GM06990 (cell line): ENCODE measurements around the gene TRIM14.

Experiments used
- DNase-seq: peaks from one replicate; pipeline ENCODE4 v3.0.0-alpha.2; 2011; ENCODE audit not compliant: insufficient read length; ENCODE audit errors: extremely low read depth
- H3K27me3 ChIP-seq: replicated peaks from 2 replicates; pipeline ENCODE4 v1.6.0; 2011; ENCODE audit warnings: low read length; ENCODE audit not compliant: control insufficient read depth, insufficient read depth
- H3K36me3 ChIP-seq: 2 replicates; pipeline ENCODE4 v1.5.1; 2011; ENCODE audit warnings: low read length; ENCODE audit not compliant: control insufficient read depth, insufficient read depth
- H3K4me3 ChIP-seq: replicated peaks from 2 replicates; pipeline ENCODE4 v1.5.1; 2011; ENCODE audit warnings: low read depth, mild to moderate bottlenecking, control low read depth, low read length
- TF ChIP-seq, protein P1 (sequence below): IDR thresholded peaks from 2 replicates; pipeline ENCODE4 v1.5.1; 2011; ENCODE audit warnings: low read length, control low read depth, mild to moderate bottlenecking, inconsistent platforms; ENCODE audit not compliant: insufficient read depth, poor library complexity, severe bottlenecking

TRIM14 gene

DNA sequence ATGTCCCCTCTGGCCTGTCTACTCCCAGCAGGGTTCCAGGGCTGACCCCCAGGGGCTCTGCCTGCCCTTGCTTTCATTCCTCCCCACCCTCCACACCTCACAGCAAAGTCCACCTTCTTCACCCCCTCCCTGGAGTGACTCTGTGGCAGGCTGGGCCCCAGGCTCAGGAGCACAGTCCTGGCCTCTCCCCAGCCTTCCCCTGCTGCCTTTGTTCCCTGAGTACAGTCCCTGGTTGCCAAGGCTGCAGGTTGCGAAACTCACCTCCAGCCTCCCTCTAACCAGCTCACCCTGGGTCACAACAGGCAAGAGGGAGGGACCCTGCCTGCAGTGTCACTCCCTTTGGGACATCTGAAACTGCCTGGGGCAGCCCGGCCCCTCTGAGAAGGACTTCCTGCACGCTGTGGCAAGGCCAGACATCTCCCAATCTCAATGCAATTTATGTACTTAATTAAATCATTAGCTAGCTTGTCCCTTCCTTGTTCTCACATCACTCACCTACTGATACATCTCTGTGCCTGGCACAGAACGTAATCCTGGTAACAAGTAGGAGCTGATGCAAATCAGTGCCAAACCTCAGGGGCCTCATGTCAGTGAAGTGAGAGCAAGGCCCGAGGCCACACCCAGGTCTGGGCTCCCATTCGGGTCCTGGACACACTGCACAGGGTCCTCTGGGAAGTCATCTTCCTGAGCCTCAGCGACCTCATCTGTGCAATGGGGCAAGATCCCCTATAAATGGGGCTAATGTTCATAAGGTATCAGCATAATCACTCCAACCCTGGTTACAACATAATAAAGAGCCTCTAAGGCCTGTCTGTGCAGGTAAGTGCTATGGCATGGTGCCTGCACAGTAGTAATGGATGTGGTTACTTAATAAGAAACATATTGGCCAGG lies 27.3 kb upstream of the TRIM14 start:
- Histone ChIP-seq H3K4me3 (no peak overlapping the region), H3K36me3 (no peaks in the 10 kb centered on the region), H3K27me3 (no peaks in the 10 kb centered on the region)
- TF ChIP-seq, protein P1, sequence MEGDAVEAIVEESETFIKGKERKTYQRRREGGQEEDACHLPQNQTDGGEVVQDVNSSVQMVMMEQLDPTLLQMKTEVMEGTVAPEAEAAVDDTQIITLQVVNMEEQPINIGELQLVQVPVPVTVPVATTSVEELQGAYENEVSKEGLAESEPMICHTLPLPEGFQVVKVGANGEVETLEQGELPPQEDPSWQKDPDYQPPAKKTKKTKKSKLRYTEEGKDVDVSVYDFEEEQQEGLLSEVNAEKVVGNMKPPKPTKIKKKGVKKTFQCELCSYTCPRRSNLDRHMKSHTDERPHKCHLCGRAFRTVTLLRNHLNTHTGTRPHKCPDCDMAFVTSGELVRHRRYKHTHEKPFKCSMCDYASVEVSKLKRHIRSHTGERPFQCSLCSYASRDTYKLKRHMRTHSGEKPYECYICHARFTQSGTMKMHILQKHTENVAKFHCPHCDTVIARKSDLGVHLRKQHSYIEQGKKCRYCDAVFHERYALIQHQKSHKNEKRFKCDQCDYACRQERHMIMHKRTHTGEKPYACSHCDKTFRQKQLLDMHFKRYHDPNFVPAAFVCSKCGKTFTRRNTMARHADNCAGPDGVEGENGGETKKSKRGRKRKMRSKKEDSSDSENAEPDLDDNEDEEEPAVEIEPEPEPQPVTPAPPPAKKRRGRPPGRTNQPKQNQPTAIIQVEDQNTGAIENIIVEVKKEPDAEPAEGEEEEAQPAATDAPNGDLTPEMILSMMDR: no peak
- peak; percentile 46 for DNase-seq

DNA sequence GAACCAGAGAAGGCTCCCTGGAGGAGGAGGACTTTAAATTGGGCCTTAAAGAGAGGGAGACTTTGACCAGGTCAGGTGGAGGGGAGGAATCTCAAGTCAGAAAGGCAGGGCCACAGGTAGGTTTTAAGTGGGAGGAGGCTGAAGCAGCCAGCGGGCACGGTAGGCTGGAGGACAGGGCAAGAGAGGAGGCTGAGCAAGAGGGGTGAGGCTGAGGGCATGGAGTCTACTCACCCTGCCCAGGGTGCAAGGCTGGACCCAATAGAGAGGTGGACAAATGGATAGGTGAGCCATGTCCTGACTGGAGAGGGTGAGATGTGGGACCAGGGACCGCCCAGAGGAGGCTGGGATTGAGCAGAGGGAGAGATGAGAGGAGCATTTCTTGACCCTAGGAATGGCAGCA lies 25.6 kb upstream of the TRIM14 start:
- Histone ChIP-seq H3K27me3 (no peaks in the 10 kb centered on the region), H3K36me3 (no peaks in the 10 kb centered on the region), H3K4me3 (no peak overlapping the region)
- TF ChIP-seq, protein P1: no peak
- no peak for DNase-seq

DNA sequence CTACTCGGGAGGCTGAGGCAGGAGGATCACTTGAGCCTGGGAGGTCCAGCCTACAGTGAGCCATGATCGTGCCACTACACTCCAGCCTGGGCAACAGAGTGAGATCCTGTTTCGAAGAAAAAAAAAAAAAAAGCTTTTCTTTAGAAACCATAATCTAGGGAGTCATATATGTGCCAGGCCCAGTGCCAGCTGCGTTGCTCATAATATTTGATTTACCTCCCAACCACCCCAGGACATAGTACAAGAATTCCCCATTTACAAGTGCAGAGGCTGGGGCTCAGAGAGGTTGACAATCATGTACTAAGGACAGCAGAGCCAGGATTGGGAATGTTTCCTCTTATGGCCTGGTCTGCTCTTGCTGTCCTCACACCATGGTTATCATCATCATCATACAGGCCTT lies 25.1 kb upstream of the TRIM14 start:
- TF ChIP-seq, protein P1: no peak
- H3K36me3 ChIP-seq: no peaks in the 10 kb centered on the region
- DNase-seq: no peak
- H3K27me3 ChIP-seq: no peaks in the 10 kb centered on the region
- no peak overlapping the region for H3K4me3 ChIP-seq

DNA sequence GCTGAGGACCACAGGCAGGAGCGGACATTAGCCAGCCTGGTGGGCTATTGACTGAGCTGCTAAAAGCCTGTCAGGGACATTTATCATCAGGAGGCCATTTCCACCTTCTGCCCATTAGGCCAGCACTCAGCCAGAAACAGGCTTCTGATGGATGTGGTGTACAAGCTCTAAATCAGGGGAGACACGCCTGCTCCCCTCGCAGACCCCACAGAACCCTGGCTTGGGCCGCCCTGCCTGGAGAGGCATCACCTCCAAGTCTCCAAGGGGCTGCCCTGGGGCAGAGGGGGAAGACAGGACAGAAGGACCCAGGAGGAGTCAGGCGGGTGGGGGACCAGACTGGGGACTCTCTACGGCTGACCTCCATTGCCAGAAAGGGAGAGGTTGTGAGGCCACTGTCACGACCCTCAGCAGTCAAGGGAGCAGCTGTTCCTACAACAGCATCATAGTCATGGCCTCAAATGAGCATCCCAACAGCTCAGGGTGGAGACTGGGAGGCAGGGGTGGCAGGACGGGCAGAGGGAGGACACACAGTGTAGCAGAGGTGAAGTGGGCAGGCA lies 24.0 kb upstream of the TRIM14 start:
- no peak for DNase-seq
- TF ChIP-seq, protein P1: no peak
- no peaks in the 10 kb centered on the region for H3K27me3 ChIP-seq
- no peaks in the 10 kb centered on the region for H3K36me3 ChIP-seq
- no peak overlapping the region for H3K4me3 ChIP-seq

DNA sequence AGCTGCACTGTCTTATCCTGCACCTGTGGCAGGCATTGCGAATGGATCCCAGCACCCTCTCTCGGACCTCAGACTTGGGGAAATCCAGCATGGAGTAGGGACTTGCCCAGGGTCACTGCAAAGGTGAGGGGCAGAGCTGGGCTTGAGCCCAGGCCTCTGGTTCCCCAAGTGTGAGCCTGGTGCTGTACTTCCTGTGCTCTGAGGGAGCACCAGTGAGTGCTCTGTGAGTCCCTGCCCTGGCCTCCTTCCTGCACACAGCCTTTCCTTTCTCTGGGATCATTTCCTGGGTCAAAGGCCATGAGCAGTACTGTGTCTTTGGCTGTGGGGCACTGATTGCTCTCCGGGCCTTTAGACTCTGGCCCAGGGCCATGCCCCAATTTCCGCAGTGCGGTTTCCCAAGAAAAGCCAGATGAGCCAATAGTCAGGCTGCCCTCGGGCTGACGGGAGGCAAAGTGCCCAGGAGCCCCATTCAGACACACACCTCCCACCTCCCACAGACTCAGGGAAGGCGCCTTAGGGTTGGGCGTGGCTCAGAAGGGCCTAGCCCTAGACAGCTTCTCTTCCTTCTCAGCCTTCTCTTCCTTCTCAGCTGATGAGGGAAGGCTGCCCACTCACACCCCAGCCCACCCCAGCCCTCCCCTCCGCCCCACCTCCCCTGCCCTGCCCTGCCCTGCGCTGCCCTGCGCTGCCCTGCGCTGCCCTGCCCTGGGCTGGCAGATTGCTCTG lies 23.3 kb upstream of the TRIM14 start:
- H3K4me3 ChIP-seq: no peak overlapping the region
- no peaks in the 10 kb centered on the region for H3K27me3 ChIP-seq
- no peak for DNase-seq
- H3K36me3 ChIP-seq: no peaks in the 10 kb centered on the region
- TF ChIP-seq, protein P1: no peak
